ENCODE results near the gene AURKB. TPM values are rescaled to one million over a fixed set of nuclear protein-coding genes. Genes with fewer than 3 reads are reported as not detected.

Gene AURKB
- total and polyA plus RNA-seq, 9 donors = 13.5 to 26.4 (median 22.8) TPM

DNA sequence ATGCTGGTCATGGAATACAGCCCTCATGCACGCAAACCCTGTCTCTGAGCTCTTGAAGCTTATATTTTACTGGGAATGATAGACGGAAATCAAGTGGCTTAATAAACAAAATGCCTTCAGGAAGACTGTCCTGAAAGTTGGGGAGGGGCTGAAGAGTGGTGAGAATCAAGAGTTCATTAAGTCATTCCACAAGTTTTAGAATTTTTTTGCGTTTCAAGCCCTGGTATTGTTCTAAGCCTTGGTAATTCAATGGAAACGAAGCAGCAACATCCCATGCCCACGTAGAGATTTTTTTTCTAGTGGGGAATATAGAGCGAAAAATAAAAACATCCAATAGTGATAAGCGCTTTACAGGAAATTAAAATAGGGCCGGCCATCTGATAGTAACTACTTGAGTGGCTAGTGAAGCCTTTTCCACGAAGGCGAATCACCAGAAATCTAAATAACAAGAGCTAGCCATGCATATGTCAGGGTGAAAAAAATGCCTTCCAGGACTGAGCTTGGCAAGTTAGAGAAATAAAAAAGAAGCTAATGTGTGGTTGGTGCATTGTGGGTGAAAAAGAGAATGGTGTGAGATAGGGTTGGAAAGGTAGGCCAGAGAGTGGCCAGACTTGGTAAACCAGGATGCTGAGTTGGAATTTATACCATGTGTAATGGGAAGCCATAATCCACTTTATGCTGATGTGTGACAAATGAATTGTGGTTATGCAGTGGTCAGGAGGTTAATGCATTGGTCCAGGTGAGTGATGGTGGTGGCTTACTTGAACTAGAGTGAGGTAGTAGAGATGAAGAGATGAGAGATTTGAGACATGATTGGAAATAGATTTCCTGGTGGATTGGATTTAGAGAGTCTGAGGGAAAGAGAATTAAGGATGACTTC is 39.5 kb upstream of the AURKB start:
- Histone ChIP-seq H3K27me3 (ENCODE audit: control insufficient read depth, insufficient read depth, low read length) (no peaks in the 10 kb centered on the region), H3K4me1 (ENCODE audit: control insufficient read depth, insufficient read depth, low read length) (peaks cover 10% of the 10 kb centered on the region), H3K4me3 (ENCODE audit: low read length) (peak overlapping the region; percentile 89), H3K9me3 (replicated peaks; ENCODE audit: control insufficient read depth, low read depth, low read length) (no peaks in the 10 kb centered on the region), H3K27ac (ENCODE audit: low read length) (peak overlapping the region; percentile 100), H3K36me3 (ENCODE audit: control insufficient read depth, insufficient read depth, low read length) (peaks cover 9% of the 10 kb centered on the region)
- 21% methylated on average over 4 of the region's 10 CpGs for WGBS (ENCODE audit: insufficient coverage)
- no peak for DNase-seq

DNA sequence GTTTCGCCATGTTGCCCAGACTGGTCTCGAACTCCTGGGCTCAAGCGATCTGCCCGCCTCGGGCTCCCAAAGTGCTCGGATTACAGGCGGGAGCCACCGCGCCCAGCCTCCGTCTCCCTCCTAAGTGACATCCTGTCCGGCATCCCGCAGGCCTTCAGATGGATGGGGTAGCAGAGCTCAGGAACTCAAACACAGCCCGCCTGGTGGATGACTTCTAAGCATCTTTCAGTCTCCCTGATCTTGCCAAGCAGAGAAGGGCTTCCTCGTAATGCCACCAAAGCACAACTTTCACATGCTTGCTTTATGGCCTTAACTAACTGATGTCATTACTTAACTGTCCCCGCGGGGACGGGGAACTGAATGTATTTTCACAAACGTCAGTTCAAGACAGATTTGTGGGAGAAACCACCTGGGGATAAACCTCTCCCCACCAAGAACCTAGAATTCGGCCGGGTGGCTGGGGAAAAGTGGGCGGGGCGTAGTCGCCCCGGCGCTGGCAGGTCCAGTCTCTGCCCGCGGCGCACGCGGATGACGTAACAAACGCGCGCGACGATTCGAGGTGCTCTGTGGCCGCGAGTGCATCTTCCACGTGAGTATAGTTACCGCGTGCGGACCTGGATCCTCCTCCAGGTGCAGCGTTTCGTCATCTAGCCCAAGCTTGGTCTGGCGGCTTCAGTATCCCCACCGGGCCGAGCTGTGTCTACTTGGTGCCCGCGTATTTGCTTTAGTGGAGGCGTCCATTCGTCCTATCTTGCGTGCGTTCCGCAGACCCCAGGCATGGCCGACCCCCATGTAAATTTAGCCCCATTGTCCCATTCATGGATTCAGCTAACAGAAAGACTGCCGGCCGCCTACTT is 38.6 kb upstream of the AURKB start, which contains the start of gene PFAS:
TSS of gene PFAS (plus strand) at position 539 of the 857 bp plus-strand sequence. CDS start 4,649 bp downstream, outside the sequence.
- no peaks in the 10 kb centered on the region for H3K9me3 ChIP-seq (replicated peaks; ENCODE audit: control insufficient read depth, low read depth, low read length)
- peaks cover 10% of the 10 kb centered on the region for H3K4me1 ChIP-seq (ENCODE audit: control insufficient read depth, insufficient read depth, low read length)
- H3K36me3 ChIP-seq (ENCODE audit: control insufficient read depth, insufficient read depth, low read length) = peaks cover 3% of the 10 kb centered on the region
- H3K27me3 ChIP-seq (ENCODE audit: control insufficient read depth, insufficient read depth, low read length) = no peaks in the 10 kb centered on the region
- peak within 1 kb of the TSS; percentile 100 for H3K27ac ChIP-seq (ENCODE audit: low read length)
- peak; percentile 97 for DNase-seq
- H3K4me3 ChIP-seq (ENCODE audit: low read length) = peak within 1 kb of the TSS; percentile 89
- WGBS (ENCODE audit: insufficient coverage) = under 1% methylated on average over 36 of the region's 58 CpGs

- Histone ChIP-seq H3K4me1 (ENCODE audit: control insufficient read depth, insufficient read depth, low read length) (peaks cover 7% of the 10 kb centered on the region), H3K36me3 (ENCODE audit: control insufficient read depth, insufficient read depth, low read length) (peaks cover 8% of the 10 kb centered on the region), H3K27ac (ENCODE audit: low read length) (no peak overlapping the region), H3K9me3 (replicated peaks; ENCODE audit: control insufficient read depth, low read depth, low read length) (no peaks in the 10 kb centered on the region), H3K4me3 (ENCODE audit: low read length) (no peak overlapping the region), H3K27me3 (ENCODE audit: control insufficient read depth, insufficient read depth, low read length) (no peaks in the 10 kb centered on the region)
- WGBS (ENCODE audit: insufficient coverage) = 100% methylated on average over 2 of the region's 8 CpGs
- DNase-seq = no peak
Observed at GRCh38 chr17:8244768-8245167, 34.4 kb upstream of the AURKB start.

GRCh38 chr17:8243827-8244226 is 33.5 kb upstream of the AURKB start:
- no peak overlapping the region for H3K27ac ChIP-seq (ENCODE audit: low read length)
- H3K36me3 ChIP-seq (ENCODE audit: control insufficient read depth, insufficient read depth, low read length) = peaks cover 14% of the 10 kb centered on the region
- peaks cover 4% of the 10 kb centered on the region for H3K4me1 ChIP-seq (ENCODE audit: control insufficient read depth, insufficient read depth, low read length)
- no peaks in the 10 kb centered on the region for H3K9me3 ChIP-seq (replicated peaks; ENCODE audit: control insufficient read depth, low read depth, low read length)
- no peak for DNase-seq
- 67% methylated on average over 1 of the region's 5 CpGs for WGBS (ENCODE audit: insufficient coverage)
- H3K4me3 ChIP-seq (ENCODE audit: low read length) = no peak overlapping the region
- H3K27me3 ChIP-seq (ENCODE audit: control insufficient read depth, insufficient read depth, low read length) = no peaks in the 10 kb centered on the region

GRCh38 chr17:8237886-8238285 is 27.5 kb upstream of the AURKB start:
- Histone ChIP-seq H3K27me3 (ENCODE audit: control insufficient read depth, insufficient read depth, low read length) (no peaks in the 10 kb centered on the region), H3K4me1 (ENCODE audit: control insufficient read depth, insufficient read depth, low read length) (peaks cover 2% of the 10 kb centered on the region), H3K27ac (ENCODE audit: low read length) (no peak overlapping the region), H3K36me3 (ENCODE audit: control insufficient read depth, insufficient read depth, low read length) (peaks cover 62% of the 10 kb centered on the region), H3K4me3 (ENCODE audit: low read length) (no peak overlapping the region), H3K9me3 (replicated peaks; ENCODE audit: control insufficient read depth, low read depth, low read length) (no peaks in the 10 kb centered on the region)
- 93% methylated on average over 3 of the region's 4 CpGs for WGBS (ENCODE audit: insufficient coverage)
- no peak for DNase-seq

GRCh38 chr17:8237175-8237574 is 26.8 kb upstream of the AURKB start:
- no peaks in the 10 kb centered on the region for H3K9me3 ChIP-seq (replicated peaks; ENCODE audit: control insufficient read depth, low read depth, low read length)
- DNase-seq = no peak
- H3K4me3 ChIP-seq (ENCODE audit: low read length) = no peak overlapping the region
- H3K4me1 ChIP-seq (ENCODE audit: control insufficient read depth, insufficient read depth, low read length) = peaks cover 2% of the 10 kb centered on the region
- no peak overlapping the region for H3K27ac ChIP-seq (ENCODE audit: low read length)
- peaks cover 69% of the 10 kb centered on the region for H3K36me3 ChIP-seq (ENCODE audit: control insufficient read depth, insufficient read depth, low read length)
- WGBS (ENCODE audit: insufficient coverage) = 89% methylated on average over 3 of the region's 7 CpGs
- no peaks in the 10 kb centered on the region for H3K27me3 ChIP-seq (ENCODE audit: control insufficient read depth, insufficient read depth, low read length)

- Histone ChIP-seq H3K9me3 (replicated peaks; ENCODE audit: control insufficient read depth, low read depth, low read length) (no peaks in the 10 kb centered on the region), H3K27ac (ENCODE audit: low read length) (no peak overlapping the region), H3K27me3 (ENCODE audit: control insufficient read depth, insufficient read depth, low read length) (no peaks in the 10 kb centered on the region), H3K4me1 (ENCODE audit: control insufficient read depth, insufficient read depth, low read length) (peaks cover 2% of the 10 kb centered on the region), H3K4me3 (ENCODE audit: low read length) (no peak overlapping the region), H3K36me3 (ENCODE audit: control insufficient read depth, insufficient read depth, low read length) (peaks cover 77% of the 10 kb centered on the region)
- DNase-seq = no peak
- 98% methylated on average over 6 of the region's 7 CpGs for WGBS (ENCODE audit: insufficient coverage)
Observed at GRCh38 chr17:8235676-8236075, 25.3 kb upstream of the AURKB start.

GRCh38 chr17:8234361-8235270 is 24.2 kb upstream of the AURKB start:
- H3K4me3 ChIP-seq (ENCODE audit: low read length) = no peak overlapping the region
- DNase-seq = no peak
- H3K9me3 ChIP-seq (replicated peaks; ENCODE audit: control insufficient read depth, low read depth, low read length) = no peaks in the 10 kb centered on the region
- no peaks in the 10 kb centered on the region for H3K27me3 ChIP-seq (ENCODE audit: control insufficient read depth, insufficient read depth, low read length)
- H3K4me1 ChIP-seq (ENCODE audit: control insufficient read depth, insufficient read depth, low read length) = peaks cover 2% of the 10 kb centered on the region
- 92% methylated on average over 16 of the region's 21 CpGs for WGBS (ENCODE audit: insufficient coverage)
- H3K36me3 ChIP-seq (ENCODE audit: control insufficient read depth, insufficient read depth, low read length) = peaks cover 84% of the 10 kb centered on the region
- H3K27ac ChIP-seq (ENCODE audit: low read length) = no peak overlapping the region

DNA sequence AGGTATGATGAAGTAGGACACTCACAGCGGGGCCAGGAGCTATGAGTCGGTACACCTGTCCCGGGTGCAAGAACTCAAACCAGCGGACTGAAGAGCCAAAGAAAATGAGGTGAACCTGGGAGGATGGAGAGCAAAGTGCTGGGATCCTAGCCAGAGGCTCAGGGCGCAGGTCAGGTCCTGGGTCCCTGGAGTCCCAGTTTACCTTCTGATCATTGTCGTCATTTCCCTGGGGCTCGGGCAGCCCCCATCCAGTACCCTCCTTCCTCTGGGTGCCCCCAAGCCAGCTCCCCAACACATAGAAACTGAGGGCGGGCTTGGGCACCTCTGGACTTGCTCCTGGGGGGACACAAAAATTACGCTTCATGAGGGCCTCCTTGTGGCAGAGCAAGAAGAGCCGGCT is 21.3 kb upstream of the AURKB start:
- no peak overlapping the region for H3K27ac ChIP-seq (ENCODE audit: low read length)
- peaks cover 89% of the 10 kb centered on the region for H3K36me3 ChIP-seq (ENCODE audit: control insufficient read depth, insufficient read depth, low read length)
- no peak overlapping the region for H3K4me3 ChIP-seq (ENCODE audit: low read length)
- H3K9me3 ChIP-seq (replicated peaks; ENCODE audit: control insufficient read depth, low read depth, low read length) = no peaks in the 10 kb centered on the region
- peaks cover 12% of the 10 kb centered on the region for H3K4me1 ChIP-seq (ENCODE audit: control insufficient read depth, insufficient read depth, low read length)
- WGBS (ENCODE audit: insufficient coverage) = 96% methylated on average over 9 of the region's 10 CpGs
- no peak for DNase-seq
- no peaks in the 10 kb centered on the region for H3K27me3 ChIP-seq (ENCODE audit: control insufficient read depth, insufficient read depth, low read length)
